Keratinocyte (primary cell): Measurements from ENCODE around the gene CHN2. TPM values are rescaled to one million over a fixed set of nuclear protein-coding genes. Genes with fewer than 3 reads are reported as not detected.
A peak's percentile ranks its signal among the peaks of the same experiment; 100 is the strongest.

Experiments
- DNase-seq: peaks from one replicate; pipeline ENCODE4 v3.0.0-alpha.2; 2011; ENCODE audit warnings: low read depth, missing footprints, low spot score
- FAIRE-seq: peaks from 2 replicates; lab custom pipeline; 2011; peaks lifted over from hg19 to GRCh38; lab: Jason Lieb, UNC
- H2AFZ ChIP-seq: 2 replicates; pipeline ENCODE4 v1.6.0; 2012; ENCODE audit warnings: low read length, control low read depth, inconsistent platforms; ENCODE audit not compliant: control insufficient read depth
- H3K27ac ChIP-seq: 2 replicates; pipeline ENCODE4 v1.5.1; 2011; ENCODE audit warnings: low read length; ENCODE audit not compliant: control insufficient read depth, insufficient read depth
- H3K27me3 ChIP-seq: 3 replicates; pipeline ENCODE4 v1.6.0; 2011; ENCODE audit warnings: low read length; ENCODE audit not compliant: control insufficient read depth, insufficient read depth; ENCODE audit errors: extremely low read depth
- H3K36me3 ChIP-seq, 2 experiments: 2 replicates in 1 of 2; 3 replicates in 1 of 2; pipeline ENCODE4 v1.5.1; 2011; ENCODE audit warnings: low read length in 2 of 2, mild to moderate bottlenecking in 1 of 2; ENCODE audit not compliant: control insufficient read depth in 2 of 2, insufficient read depth in 2 of 2; ENCODE audit errors: extremely low read depth in 1 of 2
- H3K4me1 ChIP-seq: 3 replicates; pipeline ENCODE4 v1.5.1; 2011; ENCODE audit warnings: low read length; ENCODE audit not compliant: control insufficient read depth, insufficient read depth; ENCODE audit errors: extremely low read depth
- H3K4me2 ChIP-seq: 3 replicates; pipeline ENCODE4 v1.6.0; 2011; ENCODE audit warnings: low read depth, low read length; ENCODE audit not compliant: control insufficient read depth, insufficient read depth; ENCODE audit errors: extremely low read depth
- H3K4me3 ChIP-seq, 3 experiments: fragments of 200-600 bp in 1 of 3; sonication (generic) in 1 of 3; 2 replicates in 2 of 3; 3 replicates in 1 of 3; pipeline ENCODE4 v1.5.1; 2011 to 2016; ENCODE audit warnings: low read length in 3 of 3, mild to moderate bottlenecking in 3 of 3, control low read depth in 2 of 3, inconsistent platforms in 1 of 3, low read depth in 1 of 3, mixed read lengths in 1 of 3, mixed run types in 1 of 3, moderate library complexity in 1 of 3; ENCODE audit not compliant: control insufficient read depth in 2 of 3, insufficient read depth in 2 of 3; ENCODE audit errors: extremely low read depth in 1 of 3
- H3K79me2 ChIP-seq: 2 replicates; pipeline ENCODE4 v1.6.0; 2012; ENCODE audit warnings: low read length; ENCODE audit not compliant: control insufficient read depth, insufficient read depth
- H3K9ac ChIP-seq: 3 replicates; pipeline ENCODE4 v1.6.0; 2011; ENCODE audit warnings: low read length; ENCODE audit not compliant: control insufficient read depth, insufficient read depth; ENCODE audit errors: extremely low read depth
- H3K9me1 ChIP-seq: 3 replicates; pipeline ENCODE4 v1.6.0; 2011; ENCODE audit warnings: low read length; ENCODE audit not compliant: control insufficient read depth, insufficient read depth; ENCODE audit errors: extremely low read depth
- H3K9me3 ChIP-seq: 2 replicates; pipeline ENCODE4 v1.5.1; 2012; ENCODE audit warnings: low read depth, low read length; ENCODE audit not compliant: control insufficient read depth
- H4K20me1 ChIP-seq: 3 replicates; pipeline ENCODE4 v1.6.0; 2011; ENCODE audit warnings: low read length; ENCODE audit not compliant: control insufficient read depth, insufficient read depth; ENCODE audit errors: extremely low read depth
- EZH2 ChIP-seq: IDR thresholded peaks from one replicate; pipeline ENCODE4 v1.6.1; 2012; ENCODE audit warnings: inconsistent platforms, mild to moderate bottlenecking, low read length, moderate library complexity
- dilution Hi-C: fragments of 300-500 bp; cut with MboI; formaldehyde crosslinking; loops from one replicate; pipeline ENCODE4 v1.7.0; 2020; ENCODE audit warnings: low sequenced_read_pairs; ENCODE audit not compliant: extremely low pct_ligation_motif_present
- polyA plus RNA-seq, 5 experiments: library from polyadenylated mRNA; depleted of rRNA in 3 of 5; stranded (reverse) in 3 of 5; stranded (forward) in 1 of 5; unstranded in 1 of 5; fragments of >200 nt; gene quantifications; 1 replicate in 1 of 5; 2 replicates in 3 of 5; 3 replicates in 1 of 5; pipeline versions ENCODE4 v1.2.1 to v1.2.3, GENCODE V29; 2011 to 2012; ENCODE audit warnings: missing spikeins in 2 of 5, low read depth in 1 of 5, low replicate concordance in 1 of 5
- TF ChIP-seq, protein P1 (sequence below), 3 experiments: IDR thresholded peaks in 1 of 3; conservative IDR thresholded peaks in 1 of 3; optimal IDR thresholded peaks in 1 of 3; 2 replicates in 2 of 3; 3 replicates in 1 of 3; pipeline versions ENCODE3 to v1.5.1; 2011; ENCODE audit warnings: low read length in 3 of 3, mild to moderate bottlenecking in 3 of 3, moderate library complexity in 2 of 3, control low read depth in 1 of 3, inconsistent platforms in 1 of 3; ENCODE audit not compliant: insufficient read depth in 2 of 3; ENCODE audit errors: extremely low read depth in 1 of 3

CHN2 gene
- polyA plus RNA-seq, 1 donor (not counting 4 experiments of a cell fraction or from before 2014, with no cell fraction given), result 1.8 TPM

GRCh38 chr7:29486191-29486700, 291.7 kb downstream of the CHN2 start:
- Histone ChIP-seq H3K9ac (no peak overlapping the region), H3K9me1 (no peaks in the 10 kb centered on the region), H4K20me1 (no peaks in the 10 kb centered on the region), H3K4me2 (no peak overlapping the region), H3K27ac (no peak overlapping the region), H3K4me3 (no peak overlapping the region), H3K27me3 (no peaks in the 10 kb centered on the region), H2AFZ (no peak overlapping the region), H3K9me3 (no peaks in the 10 kb centered on the region), H3K4me1 (peaks cover 25% of the 10 kb centered on the region), H3K36me3 (no peaks in the 10 kb centered on the region), H3K79me2 (no peaks in the 10 kb centered on the region)
- FAIRE-seq (no peak), DNase-seq (no peak)
- dilution Hi-C loops, result no loop called here
- TF ChIP-seq, protein P1, sequence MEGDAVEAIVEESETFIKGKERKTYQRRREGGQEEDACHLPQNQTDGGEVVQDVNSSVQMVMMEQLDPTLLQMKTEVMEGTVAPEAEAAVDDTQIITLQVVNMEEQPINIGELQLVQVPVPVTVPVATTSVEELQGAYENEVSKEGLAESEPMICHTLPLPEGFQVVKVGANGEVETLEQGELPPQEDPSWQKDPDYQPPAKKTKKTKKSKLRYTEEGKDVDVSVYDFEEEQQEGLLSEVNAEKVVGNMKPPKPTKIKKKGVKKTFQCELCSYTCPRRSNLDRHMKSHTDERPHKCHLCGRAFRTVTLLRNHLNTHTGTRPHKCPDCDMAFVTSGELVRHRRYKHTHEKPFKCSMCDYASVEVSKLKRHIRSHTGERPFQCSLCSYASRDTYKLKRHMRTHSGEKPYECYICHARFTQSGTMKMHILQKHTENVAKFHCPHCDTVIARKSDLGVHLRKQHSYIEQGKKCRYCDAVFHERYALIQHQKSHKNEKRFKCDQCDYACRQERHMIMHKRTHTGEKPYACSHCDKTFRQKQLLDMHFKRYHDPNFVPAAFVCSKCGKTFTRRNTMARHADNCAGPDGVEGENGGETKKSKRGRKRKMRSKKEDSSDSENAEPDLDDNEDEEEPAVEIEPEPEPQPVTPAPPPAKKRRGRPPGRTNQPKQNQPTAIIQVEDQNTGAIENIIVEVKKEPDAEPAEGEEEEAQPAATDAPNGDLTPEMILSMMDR (optimal IDR thresholded peaks at IDR 0.05 in 1 of 3, IDR thresholded peaks at IDR 0.05 in 1 of 3, conservative IDR thresholded peaks at IDR 0.05 in 1 of 3; ENCODE audit: extremely low read depth in 1 of 3, insufficient read depth in 2 of 3, low read length in 3 of 3), result no peak
- TF ChIP-seq EZH2, result no peak

- H3K4me3 ChIP-seq, result no peak overlapping the region
- no peaks in the 10 kb centered on the region for H3K27me3 ChIP-seq
- no peaks in the 10 kb centered on the region for H3K36me3 ChIP-seq
- no peaks in the 10 kb centered on the region for H3K9me1 ChIP-seq
- H3K9ac ChIP-seq, result no peak overlapping the region
- TF ChIP-seq, protein P1 (optimal IDR thresholded peaks at IDR 0.05 in 1 of 3, IDR thresholded peaks at IDR 0.05 in 1 of 3, conservative IDR thresholded peaks at IDR 0.05 in 1 of 3; ENCODE audit: extremely low read depth in 1 of 3, insufficient read depth in 2 of 3, low read length in 3 of 3), result no peak
- TF ChIP-seq EZH2, result no peak
- FAIRE-seq (no peak), DNase-seq (no peak)
- H3K4me2 ChIP-seq, result peak overlapping the region; percentile 34
- H2AFZ ChIP-seq, result peak overlapping the region; percentile 84
- H3K27ac ChIP-seq, result no peak overlapping the region
- dilution Hi-C loops, result no loop called here
- no peaks in the 10 kb centered on the region for H3K9me3 ChIP-seq
- no peaks in the 10 kb centered on the region for H3K79me2 ChIP-seq
- no peaks in the 10 kb centered on the region for H4K20me1 ChIP-seq
- H3K4me1 ChIP-seq, result peaks cover 25% of the 10 kb centered on the region
Measured at GRCh38 chr7:29487424-29487823, 292.8 kb downstream of the CHN2 start.
